GM12892 (cell line): ENCODE data around the gene HELB.

Experiments used
- POLR2A ChIP-seq: IDR thresholded peaks from 2 replicates; pipeline ENCODE4 v1.6.1; 2011; ENCODE audit warnings: low read depth, low read length, control low read depth
- POLR2AphosphoS5 ChIP-seq: IDR thresholded peaks from 2 replicates; pipeline ENCODE4 v1.6.1; 2011; ENCODE audit warnings: low read depth, low read length, control low read depth
- TAF1 ChIP-seq: IDR thresholded peaks from 2 replicates; pipeline ENCODE4 v1.6.1; 2011; ENCODE audit warnings: low read depth, mild to moderate bottlenecking, control low read depth, low read length, borderline replicate concordance

GRCh38 chr12:66337381-66338010 lies 35.2 kb downstream of the HELB start:
- TF ChIP-seq POLR2AphosphoS5 (no peak), POLR2A (no peak), TAF1 (no peak)
